ENCODE measurements around the gene GSAP. TPM values are rescaled to one million over a fixed set of nuclear protein-coding genes. Genes with fewer than 3 reads are reported as not detected.
A peak's percentile ranks its signal among the peaks of the same experiment; 100 is the strongest.

GSAP gene
- total and polyA plus RNA-seq, 2 donors (not counting 1 experiment from before 2014, with no cell fraction given), result 140 to 207 TPM

DNA sequence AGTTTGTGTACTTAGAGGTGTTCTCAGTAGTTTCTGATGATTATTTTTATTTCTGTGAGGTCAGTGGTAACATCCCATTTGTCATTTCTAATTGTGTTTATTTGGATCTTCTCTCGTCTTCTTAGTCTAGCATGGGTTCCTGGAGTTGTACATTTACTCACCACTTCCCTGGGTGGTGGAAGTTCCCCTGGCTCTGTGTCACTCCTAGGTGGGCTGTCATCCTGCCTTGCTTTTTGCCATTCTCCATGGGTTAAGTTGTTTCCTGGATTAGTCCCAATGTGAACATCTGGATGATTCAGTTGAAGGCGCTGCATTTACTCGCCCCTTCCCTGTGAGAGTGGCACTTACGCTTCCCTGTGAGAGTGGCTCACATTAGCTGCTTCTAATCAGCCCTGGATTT, 48.2 kb downstream of the GSAP start:
- Mint-ChIP-seq H3K4me3 (no peak overlapping the region), H3K27ac (peak overlapping the region; percentile 24)

DNA sequence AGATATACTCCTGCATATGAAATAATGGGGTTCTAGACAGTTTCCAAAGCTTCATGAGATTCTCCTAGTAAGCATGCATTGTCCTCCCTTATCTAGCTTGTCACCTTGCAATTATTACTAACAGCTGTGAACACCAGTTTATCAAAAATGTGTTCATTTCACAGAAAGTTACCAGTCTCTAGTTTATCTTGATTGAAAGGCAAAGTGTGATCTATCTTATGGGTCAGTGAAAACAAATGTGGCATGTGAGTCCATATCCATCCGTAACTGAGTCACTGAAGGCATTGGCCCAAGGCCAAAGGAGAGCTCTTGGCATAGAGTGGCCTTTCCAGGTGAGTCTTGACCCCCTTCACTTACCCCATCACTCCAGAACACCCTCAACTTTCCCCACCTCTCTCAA, 53.2 kb downstream of the GSAP start:
- H3K27me3 ChIP-seq (replicated peaks in 1 of 4; ENCODE audit: control extremely low read depth in 1 of 4, control insufficient read depth in 3 of 4, insufficient read depth in 4 of 4, low read length in 3 of 4), result no peaks in the 10 kb centered on the region
- POLR2A ChIA-PET, result interaction anchor here (0.6 kb wide), 1 partner anchor 52 kb away, joined by 3 read pairs; no protein-coding TSS in a partner anchor
- TF ChIP-seq, protein P1, sequence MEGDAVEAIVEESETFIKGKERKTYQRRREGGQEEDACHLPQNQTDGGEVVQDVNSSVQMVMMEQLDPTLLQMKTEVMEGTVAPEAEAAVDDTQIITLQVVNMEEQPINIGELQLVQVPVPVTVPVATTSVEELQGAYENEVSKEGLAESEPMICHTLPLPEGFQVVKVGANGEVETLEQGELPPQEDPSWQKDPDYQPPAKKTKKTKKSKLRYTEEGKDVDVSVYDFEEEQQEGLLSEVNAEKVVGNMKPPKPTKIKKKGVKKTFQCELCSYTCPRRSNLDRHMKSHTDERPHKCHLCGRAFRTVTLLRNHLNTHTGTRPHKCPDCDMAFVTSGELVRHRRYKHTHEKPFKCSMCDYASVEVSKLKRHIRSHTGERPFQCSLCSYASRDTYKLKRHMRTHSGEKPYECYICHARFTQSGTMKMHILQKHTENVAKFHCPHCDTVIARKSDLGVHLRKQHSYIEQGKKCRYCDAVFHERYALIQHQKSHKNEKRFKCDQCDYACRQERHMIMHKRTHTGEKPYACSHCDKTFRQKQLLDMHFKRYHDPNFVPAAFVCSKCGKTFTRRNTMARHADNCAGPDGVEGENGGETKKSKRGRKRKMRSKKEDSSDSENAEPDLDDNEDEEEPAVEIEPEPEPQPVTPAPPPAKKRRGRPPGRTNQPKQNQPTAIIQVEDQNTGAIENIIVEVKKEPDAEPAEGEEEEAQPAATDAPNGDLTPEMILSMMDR (IDR thresholded peaks at IDR 0.05), result no peak
- no peak for TF ChIP-seq EZH2 (IDR thresholded peaks at IDR 0.05; ENCODE audit: borderline replicate concordance, insufficient read depth, low read depth, low read length, poor library complexity, severe bottlenecking)
- intact Hi-C loops (cut with micrococcal nuclease), result loop anchor here (10.0 kb wide), 2 partner anchors 242 to 392 kb away; no protein-coding TSS in a partner anchor
- H3K9me3 Mint-ChIP-seq (ENCODE audit: insufficient read depth), result no peaks in the 10 kb centered on the region
- H3K4me2 ChIP-seq (replicated peaks; ENCODE audit: low read depth, low read length, poor library complexity, severe bottlenecking), result no peak overlapping the region
- WGBS (ENCODE audit: insufficient coverage), result 100% methylated on average over 1 of the region's 1 CpG
- H3K9ac ChIP-seq (ENCODE audit: low read length), result no peak overlapping the region
- H3K4me1 ChIP-seq (ENCODE audit: control insufficient read depth in 2 of 2, insufficient read depth in 2 of 2, low read length in 2 of 2), result no peaks in the 10 kb centered on the region
- H2AFZ ChIP-seq (ENCODE audit: insufficient read depth, low read depth, low read length, poor library complexity, severe bottlenecking), result no peak overlapping the region
- no peak overlapping the region for H3K4me3 Mint-ChIP-seq
- H3K27ac Mint-ChIP-seq, result peak overlapping the region; percentile 7
- no peaks in the 10 kb centered on the region for H4K20me1 ChIP-seq (ENCODE audit: control insufficient read depth, insufficient read depth, low read length, poor library complexity, severe bottlenecking)
- H3K27me3 Mint-ChIP-seq, result no peaks in the 10 kb centered on the region
- DNase-seq, result no peak
- no peaks in the 10 kb centered on the region for H3K79me2 ChIP-seq (ENCODE audit: control insufficient read depth, insufficient read depth, low read length)
- H3K9me3 ChIP-seq (ENCODE audit: control extremely low read depth in 1 of 3, control insufficient read depth in 2 of 3, insufficient read depth in 1 of 3, low read length in 2 of 3), result no peaks in the 10 kb centered on the region
- H3K36me3 ChIP-seq (replicated peaks in 1 of 2; ENCODE audit: control extremely low read depth in 1 of 2, control insufficient read depth in 1 of 2, extremely low read depth in 1 of 2, insufficient read depth in 2 of 2, low read length in 1 of 2), result peaks cover 4 to 47% of the 10 kb centered on the region in 2 experiments
- CTCF ChIA-PET, result no interaction called here
- no peak overlapping the region for H3K27ac ChIP-seq (ENCODE audit: low read length in 2 of 2)
- H3K4me3 ChIP-seq (ENCODE audit: control extremely low read depth in 1 of 5, extremely low read depth in 1 of 5, insufficient read depth in 1 of 5, low read depth in 2 of 5, low read length in 4 of 5), result no peak overlapping the region
- peaks cover 5% of the 10 kb centered on the region for H3K4me1 Mint-ChIP-seq
- ATAC-seq (ENCODE audit: low read depth), result no peak

More for the DNA sequence above, 48.2 kb downstream of the GSAP start:
- Histone ChIP-seq H3K9ac (ENCODE audit: low read length) (no peak overlapping the region), H3K36me3 (replicated peaks in 1 of 2; ENCODE audit: control extremely low read depth in 1 of 2, control insufficient read depth in 1 of 2, extremely low read depth in 1 of 2, insufficient read depth in 2 of 2, low read length in 1 of 2) (peaks cover 8 to 50% of the 10 kb centered on the region in 2 experiments), H3K79me2 (ENCODE audit: control insufficient read depth, insufficient read depth, low read length) (no peaks in the 10 kb centered on the region), H3K27me3 (replicated peaks in 1 of 4; ENCODE audit: control extremely low read depth in 1 of 4, control insufficient read depth in 3 of 4, insufficient read depth in 4 of 4, low read length in 3 of 4) (no peaks in the 10 kb centered on the region), H3K9me3 (ENCODE audit: control extremely low read depth in 1 of 3, control insufficient read depth in 2 of 3, insufficient read depth in 1 of 3, low read length in 2 of 3) (no peaks in the 10 kb centered on the region), H2AFZ (ENCODE audit: insufficient read depth, low read depth, low read length, poor library complexity, severe bottlenecking) (no peak overlapping the region), H3K4me1 (ENCODE audit: control insufficient read depth in 2 of 2, insufficient read depth in 2 of 2, low read length in 2 of 2) (no peaks in the 10 kb centered on the region), H3K4me2 (replicated peaks; ENCODE audit: low read depth, low read length, poor library complexity, severe bottlenecking) (no peak overlapping the region), H3K4me3 (ENCODE audit: control extremely low read depth in 1 of 5, extremely low read depth in 1 of 5, insufficient read depth in 1 of 5, low read depth in 2 of 5, low read length in 4 of 5) (no peak overlapping the region), H3K27ac (ENCODE audit: low read length in 2 of 2) (no peak overlapping the region), H4K20me1 (ENCODE audit: control insufficient read depth, insufficient read depth, low read length, poor library complexity, severe bottlenecking) (no peaks in the 10 kb centered on the region)
- DNase-seq, result no peak
- Mint-ChIP-seq H3K27me3 (no peaks in the 10 kb centered on the region), H3K4me1 (peaks cover 9% of the 10 kb centered on the region), H3K9me3 (ENCODE audit: insufficient read depth) (no peaks in the 10 kb centered on the region)
- no peak for ATAC-seq (ENCODE audit: low read depth)
- ChIA-PET CTCF (interaction anchor here (1.2 to 4.0 kb wide), 5 partner anchors 9 to 284 kb away, joined by 3 to 11 read pairs (median 3); partner anchors contain the start of gene GSAP), POLR2A (interaction anchor here (2.3 kb wide), 1 partner anchor 47 kb away, joined by 10 read pairs; no protein-coding TSS in a partner anchor)
- TF ChIP-seq EZH2 (IDR thresholded peaks at IDR 0.05; ENCODE audit: borderline replicate concordance, insufficient read depth, low read depth, low read length, poor library complexity, severe bottlenecking), result no peak
- TF ChIP-seq, protein P1 (IDR thresholded peaks at IDR 0.05), result no peak
- WGBS (ENCODE audit: insufficient coverage), result 100% methylated on average over 2 of the region's 4 CpGs
- intact Hi-C loops (cut with micrococcal nuclease), result loop anchor here (10.0 kb wide), 2 partner anchors 237 to 387 kb away; no protein-coding TSS in a partner anchor

Data from B cell (primary cell).